Measurements from ENCODE around the gene RGS1. TPM values are rescaled to one million over a fixed set of nuclear protein-coding genes. Genes with fewer than 3 reads are reported as not detected.

RGS1 gene
- total RNA-seq, 4 donors from 2014 or later: 7.4 to 55.9 (median 22.6) TPM

DNA sequence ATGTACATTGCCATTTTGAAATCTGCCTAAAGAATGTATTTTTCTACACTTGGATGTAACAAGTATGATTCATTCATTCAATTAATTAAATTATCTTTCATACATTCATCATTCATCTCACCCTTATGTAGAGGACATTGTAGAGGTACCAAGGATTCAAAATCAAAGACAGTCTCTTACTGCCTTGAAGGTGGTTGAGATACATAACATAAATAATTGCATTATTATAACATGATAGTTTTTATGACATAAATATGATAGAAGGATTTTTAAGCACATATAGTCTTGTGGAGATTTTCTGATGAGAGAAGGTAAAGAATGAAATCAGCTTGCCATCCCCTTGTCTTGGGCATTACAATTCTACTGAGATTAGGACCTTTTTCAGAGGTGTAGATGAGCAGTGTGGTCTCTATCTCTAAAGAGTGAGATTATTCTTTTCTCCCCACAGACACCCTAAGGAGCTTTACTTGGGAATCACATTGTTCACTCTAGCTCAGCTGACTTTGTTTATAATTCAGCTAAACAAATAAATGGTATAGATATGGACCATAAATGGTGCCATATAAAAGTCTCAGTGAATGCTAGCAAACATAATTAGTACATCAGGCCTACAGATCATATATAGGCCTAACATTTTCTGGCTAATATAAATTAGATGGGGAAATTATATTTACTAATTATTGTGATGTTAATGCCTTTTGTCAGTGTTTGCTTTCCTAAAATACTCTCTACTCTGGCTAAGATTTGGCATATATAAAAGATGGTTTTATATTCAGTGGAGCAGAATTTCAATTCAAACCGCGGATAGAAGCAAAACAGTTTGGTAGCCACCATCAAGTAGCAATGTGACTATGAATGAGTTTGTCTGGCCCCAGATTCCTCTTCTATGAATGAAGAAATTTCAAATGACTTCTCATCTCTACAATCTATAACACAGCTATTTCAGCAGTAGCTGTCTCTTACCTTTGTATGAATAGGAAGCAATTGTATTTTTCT, 1.9 kb downstream of the RGS1 start:
- H3K9me3 ChIP-seq: no peaks in the 10 kb centered on the region
- DNase-seq: no peak
- H3K4me1 ChIP-seq: no peaks in the 10 kb centered on the region
- peak overlapping the region in 3 of 4 donors; percentile 47 to 80 (median 70) for H3K27ac ChIP-seq
- H3K4me3 ChIP-seq: peak overlapping the region in 3 of 4 donors; percentile 20 to 51 (median 31)
- TF ChIP-seq POLR2A (IDR thresholded peaks at IDR 0.05): no peak
- TF ChIP-seq, protein P1, sequence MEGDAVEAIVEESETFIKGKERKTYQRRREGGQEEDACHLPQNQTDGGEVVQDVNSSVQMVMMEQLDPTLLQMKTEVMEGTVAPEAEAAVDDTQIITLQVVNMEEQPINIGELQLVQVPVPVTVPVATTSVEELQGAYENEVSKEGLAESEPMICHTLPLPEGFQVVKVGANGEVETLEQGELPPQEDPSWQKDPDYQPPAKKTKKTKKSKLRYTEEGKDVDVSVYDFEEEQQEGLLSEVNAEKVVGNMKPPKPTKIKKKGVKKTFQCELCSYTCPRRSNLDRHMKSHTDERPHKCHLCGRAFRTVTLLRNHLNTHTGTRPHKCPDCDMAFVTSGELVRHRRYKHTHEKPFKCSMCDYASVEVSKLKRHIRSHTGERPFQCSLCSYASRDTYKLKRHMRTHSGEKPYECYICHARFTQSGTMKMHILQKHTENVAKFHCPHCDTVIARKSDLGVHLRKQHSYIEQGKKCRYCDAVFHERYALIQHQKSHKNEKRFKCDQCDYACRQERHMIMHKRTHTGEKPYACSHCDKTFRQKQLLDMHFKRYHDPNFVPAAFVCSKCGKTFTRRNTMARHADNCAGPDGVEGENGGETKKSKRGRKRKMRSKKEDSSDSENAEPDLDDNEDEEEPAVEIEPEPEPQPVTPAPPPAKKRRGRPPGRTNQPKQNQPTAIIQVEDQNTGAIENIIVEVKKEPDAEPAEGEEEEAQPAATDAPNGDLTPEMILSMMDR (IDR thresholded peaks at IDR 0.05): no peak
- no peaks in the 10 kb centered on the region for H3K27me3 ChIP-seq
- intact Hi-C loops (cut with DNase I): no loop called here
- WGBS, 2 donors: 70 to 90% methylated on average over 2 of the region's 2 CpGs
- no peaks in the 10 kb centered on the region for H3K36me3 ChIP-seq

DNA sequence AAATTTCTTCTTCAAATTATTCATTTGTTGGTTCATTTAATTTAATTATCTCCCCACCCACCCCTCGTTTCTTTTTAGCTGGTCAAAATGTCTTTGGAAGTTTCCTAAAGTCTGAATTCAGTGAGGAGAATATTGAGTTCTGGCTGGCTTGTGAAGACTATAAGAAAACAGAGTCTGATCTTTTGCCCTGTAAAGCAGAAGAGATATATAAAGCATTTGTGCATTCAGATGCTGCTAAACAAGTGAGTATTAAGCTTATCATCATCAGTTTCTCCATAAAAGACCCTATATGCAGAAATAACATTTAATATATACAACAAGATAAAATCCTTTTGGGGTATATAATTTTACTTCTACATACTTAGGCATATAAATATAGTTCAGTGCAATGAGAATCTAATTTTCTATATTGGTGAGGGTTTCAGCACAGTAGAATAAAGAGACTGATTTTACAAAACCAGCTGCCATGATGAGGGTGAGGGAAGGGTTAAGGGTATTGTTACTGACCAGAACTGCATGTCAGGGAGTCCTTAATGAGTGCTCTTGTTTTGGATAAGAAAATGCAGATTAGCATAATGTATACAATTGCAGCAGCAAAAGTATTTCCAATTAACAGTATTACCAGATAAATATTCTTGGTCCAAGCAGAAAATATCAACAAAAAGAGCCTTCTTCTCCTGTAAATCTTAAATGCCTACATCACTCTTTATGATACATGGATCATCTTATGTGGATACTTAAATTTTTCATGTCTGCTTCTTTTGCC, 2.8 kb downstream of the RGS1 start:
- Histone ChIP-seq H3K27ac (peak overlapping the region in 3 of 4 donors; percentile 47 to 80 (median 70)), H3K4me1 (no peaks in the 10 kb centered on the region), H3K27me3 (no peaks in the 10 kb centered on the region), H3K9me3 (no peaks in the 10 kb centered on the region), H3K36me3 (no peaks in the 10 kb centered on the region), H3K4me3 (peak overlapping the region in 2 of 4 donors; percentile 31 to 51)
- 33 to 69% methylated on average over 1 of the region's 1 CpG for WGBS, 2 donors
- intact Hi-C loops (cut with DNase I): no loop called here
- TF ChIP-seq, protein P1 (IDR thresholded peaks at IDR 0.05): no peak
- TF ChIP-seq POLR2A (IDR thresholded peaks at IDR 0.05): no peak
- DNase-seq: no peak

DNA sequence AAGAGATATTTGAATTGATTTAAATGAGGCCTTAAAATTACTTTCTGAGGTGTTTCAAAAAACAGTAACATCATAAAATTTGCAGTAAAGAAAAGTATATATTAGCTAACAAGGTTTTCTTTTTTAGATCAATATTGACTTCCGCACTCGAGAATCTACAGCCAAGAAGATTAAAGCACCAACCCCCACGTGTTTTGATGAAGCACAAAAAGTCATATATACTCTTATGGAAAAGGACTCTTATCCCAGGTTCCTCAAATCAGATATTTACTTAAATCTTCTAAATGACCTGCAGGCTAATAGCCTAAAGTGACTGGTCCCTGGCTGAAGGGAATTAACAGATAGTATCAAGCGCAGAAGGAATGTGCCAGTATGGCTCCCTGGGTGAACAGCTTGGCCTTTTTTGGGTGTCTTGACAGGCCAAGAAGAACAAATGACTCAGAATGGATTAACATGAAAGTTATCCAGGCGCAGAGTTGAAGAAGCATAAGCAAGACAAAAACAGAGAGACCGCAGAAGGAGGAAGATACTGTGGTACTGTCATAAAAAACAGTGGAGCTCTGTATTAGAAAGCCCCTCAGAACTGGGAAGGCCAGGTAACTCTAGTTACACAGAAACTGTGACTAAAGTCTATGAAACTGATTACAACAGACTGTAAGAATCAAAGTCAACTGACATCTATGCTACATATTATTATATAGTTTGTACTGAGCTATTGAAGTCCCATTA, 3.6 kb downstream of the RGS1 start:
- Histone ChIP-seq H3K36me3 (no peaks in the 10 kb centered on the region), H3K4me1 (no peaks in the 10 kb centered on the region), H3K27me3 (no peaks in the 10 kb centered on the region), H3K9me3 (no peaks in the 10 kb centered on the region), H3K4me3 (peak overlapping the region in 3 of 4 donors; percentile 20 to 51 (median 31)), H3K27ac (peak overlapping the region in 3 of 4 donors; percentile 57 to 80 (median 70))
- no peak for DNase-seq
- WGBS, 2 donors: 48 to 72% methylated on average over 6 of the region's 6 CpGs
- TF ChIP-seq POLR2A (IDR thresholded peaks at IDR 0.05): peak in 2 of 4 donors; percentile 7 to 37
- TF ChIP-seq, protein P1 (IDR thresholded peaks at IDR 0.05): no peak
- intact Hi-C loops (cut with DNase I): no loop called here

DNA sequence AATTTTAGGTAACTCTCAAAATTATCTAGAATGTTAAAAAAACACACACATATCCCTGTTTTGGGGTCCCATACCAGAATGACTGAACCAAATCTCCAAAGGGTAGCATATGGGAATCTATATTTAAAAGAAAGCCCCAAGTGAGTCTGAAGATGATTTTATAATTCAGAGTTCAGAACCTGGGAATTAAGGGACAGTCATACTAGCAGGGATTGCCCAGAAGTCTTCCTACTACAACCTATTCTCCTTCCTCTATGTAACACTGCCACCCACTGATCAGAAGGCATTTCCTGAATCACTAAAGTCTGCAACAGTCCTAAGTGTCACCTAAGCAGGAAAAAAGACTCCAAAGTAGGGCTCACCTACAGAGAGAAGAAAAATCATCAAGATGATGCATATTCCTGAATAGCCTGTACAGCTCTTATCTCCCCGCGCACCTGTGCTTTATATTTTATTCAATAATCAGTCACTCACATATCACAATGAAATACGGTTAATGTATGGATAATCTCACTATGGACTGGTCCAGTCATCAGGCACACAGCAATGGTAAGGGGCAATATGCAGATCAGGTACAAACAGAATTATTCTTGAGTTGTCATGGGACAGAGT, 4.9 kb downstream of the RGS1 start:
- Histone ChIP-seq H3K4me1 (no peaks in the 10 kb centered on the region), H3K4me3 (peak overlapping the region in 3 of 4 donors; percentile 20 to 51 (median 31)), H3K27me3 (no peaks in the 10 kb centered on the region), H3K9me3 (no peaks in the 10 kb centered on the region), H3K36me3 (no peaks in the 10 kb centered on the region), H3K27ac (peak overlapping the region in 2 of 4 donors; percentile 70 to 80)
- DNase-seq: no peak
- intact Hi-C loops (cut with DNase I): no loop called here
- 70 to 78% methylated on average over 3 of the region's 3 CpGs for WGBS, 2 donors
- TF ChIP-seq, protein P1 (IDR thresholded peaks at IDR 0.05): peak in 5 of 6 experiments; percentile 10 to 47 (median 27)
- TF ChIP-seq POLR2A (IDR thresholded peaks at IDR 0.05): no peak
